ENCODE results near the gene PPM1B.

The PPM1B gene

DNA sequence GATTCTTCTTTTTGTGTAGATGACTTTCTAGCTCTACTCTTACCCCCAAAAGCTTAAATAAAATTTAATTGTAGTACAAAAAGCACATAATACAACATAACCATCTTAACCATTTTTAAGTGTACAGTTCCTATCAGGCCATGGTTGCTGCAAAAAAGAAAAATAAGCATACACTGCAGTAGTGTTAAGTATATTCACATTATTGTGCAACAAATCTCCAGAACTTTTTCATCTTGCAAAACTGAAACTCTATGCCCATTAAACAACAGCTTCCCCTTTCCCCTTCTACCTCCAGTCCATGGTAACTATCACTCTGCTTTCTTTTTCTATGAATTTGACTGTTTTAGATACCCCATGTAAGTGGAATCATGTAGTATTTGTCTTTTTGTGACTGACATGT is 18.1 kb downstream of the PPM1B start:
- Histone ChIP-seq H3K27ac (replicated peaks) (peak overlapping the region; percentile 50), H3K4me3 (replicated peaks; ENCODE audit: insufficient read depth, low read length) (no peak overlapping the region), H3K27me3 (ENCODE audit: insufficient read depth, poor library complexity, severe bottlenecking) (no peaks in the 10 kb centered on the region)
- DNase-seq (ENCODE audit: low read depth in 1 of 2, low spot score in 1 of 2) = peak in 1 of 2 experiments; percentile 34
- TF ChIP-seq, protein P1, sequence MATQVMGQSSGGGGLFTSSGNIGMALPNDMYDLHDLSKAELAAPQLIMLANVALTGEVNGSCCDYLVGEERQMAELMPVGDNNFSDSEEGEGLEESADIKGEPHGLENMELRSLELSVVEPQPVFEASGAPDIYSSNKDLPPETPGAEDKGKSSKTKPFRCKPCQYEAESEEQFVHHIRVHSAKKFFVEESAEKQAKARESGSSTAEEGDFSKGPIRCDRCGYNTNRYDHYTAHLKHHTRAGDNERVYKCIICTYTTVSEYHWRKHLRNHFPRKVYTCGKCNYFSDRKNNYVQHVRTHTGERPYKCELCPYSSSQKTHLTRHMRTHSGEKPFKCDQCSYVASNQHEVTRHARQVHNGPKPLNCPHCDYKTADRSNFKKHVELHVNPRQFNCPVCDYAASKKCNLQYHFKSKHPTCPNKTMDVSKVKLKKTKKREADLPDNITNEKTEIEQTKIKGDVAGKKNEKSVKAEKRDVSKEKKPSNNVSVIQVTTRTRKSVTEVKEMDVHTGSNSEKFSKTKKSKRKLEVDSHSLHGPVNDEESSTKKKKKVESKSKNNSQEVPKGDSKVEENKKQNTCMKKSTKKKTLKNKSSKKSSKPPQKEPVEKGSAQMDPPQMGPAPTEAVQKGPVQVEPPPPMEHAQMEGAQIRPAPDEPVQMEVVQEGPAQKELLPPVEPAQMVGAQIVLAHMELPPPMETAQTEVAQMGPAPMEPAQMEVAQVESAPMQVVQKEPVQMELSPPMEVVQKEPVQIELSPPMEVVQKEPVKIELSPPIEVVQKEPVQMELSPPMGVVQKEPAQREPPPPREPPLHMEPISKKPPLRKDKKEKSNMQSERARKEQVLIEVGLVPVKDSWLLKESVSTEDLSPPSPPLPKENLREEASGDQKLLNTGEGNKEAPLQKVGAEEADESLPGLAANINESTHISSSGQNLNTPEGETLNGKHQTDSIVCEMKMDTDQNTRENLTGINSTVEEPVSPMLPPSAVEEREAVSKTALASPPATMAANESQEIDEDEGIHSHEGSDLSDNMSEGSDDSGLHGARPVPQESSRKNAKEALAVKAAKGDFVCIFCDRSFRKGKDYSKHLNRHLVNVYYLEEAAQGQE (IDR thresholded peaks at IDR 0.05; ENCODE audit: insufficient replicate concordance, low read depth) = no peak
- peak; percentile 46; the same call in 1 of the 2 replicates for TF ChIP-seq SPI1 (IDR thresholded peaks at IDR 0.05; ENCODE audit: borderline replicate concordance, low read depth)

DNA sequence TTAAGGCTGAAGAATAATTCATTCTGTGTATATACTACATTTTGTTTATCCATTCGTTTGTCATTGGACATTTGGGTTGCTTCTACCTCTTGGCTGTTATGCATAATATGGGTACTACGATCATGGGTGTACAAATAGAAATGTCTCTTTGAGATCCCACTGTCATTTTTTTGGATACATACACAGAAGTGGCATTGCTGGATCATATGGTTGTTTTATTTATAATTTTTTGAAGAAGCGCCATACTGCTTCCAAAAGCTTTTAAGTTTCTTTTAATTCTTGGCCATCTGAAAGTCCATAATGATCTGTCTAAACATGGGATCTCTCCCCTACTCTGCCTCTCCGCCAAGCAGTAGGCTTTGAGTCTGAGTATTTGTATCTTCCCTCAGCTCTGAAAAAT is 18.6 kb downstream of the PPM1B start:
- Histone ChIP-seq H3K4me3 (replicated peaks; ENCODE audit: insufficient read depth, low read length) (no peak overlapping the region), H3K27ac (replicated peaks) (peak overlapping the region; percentile 50), H3K27me3 (ENCODE audit: insufficient read depth, poor library complexity, severe bottlenecking) (no peaks in the 10 kb centered on the region)
- TF ChIP-seq, protein P2, sequence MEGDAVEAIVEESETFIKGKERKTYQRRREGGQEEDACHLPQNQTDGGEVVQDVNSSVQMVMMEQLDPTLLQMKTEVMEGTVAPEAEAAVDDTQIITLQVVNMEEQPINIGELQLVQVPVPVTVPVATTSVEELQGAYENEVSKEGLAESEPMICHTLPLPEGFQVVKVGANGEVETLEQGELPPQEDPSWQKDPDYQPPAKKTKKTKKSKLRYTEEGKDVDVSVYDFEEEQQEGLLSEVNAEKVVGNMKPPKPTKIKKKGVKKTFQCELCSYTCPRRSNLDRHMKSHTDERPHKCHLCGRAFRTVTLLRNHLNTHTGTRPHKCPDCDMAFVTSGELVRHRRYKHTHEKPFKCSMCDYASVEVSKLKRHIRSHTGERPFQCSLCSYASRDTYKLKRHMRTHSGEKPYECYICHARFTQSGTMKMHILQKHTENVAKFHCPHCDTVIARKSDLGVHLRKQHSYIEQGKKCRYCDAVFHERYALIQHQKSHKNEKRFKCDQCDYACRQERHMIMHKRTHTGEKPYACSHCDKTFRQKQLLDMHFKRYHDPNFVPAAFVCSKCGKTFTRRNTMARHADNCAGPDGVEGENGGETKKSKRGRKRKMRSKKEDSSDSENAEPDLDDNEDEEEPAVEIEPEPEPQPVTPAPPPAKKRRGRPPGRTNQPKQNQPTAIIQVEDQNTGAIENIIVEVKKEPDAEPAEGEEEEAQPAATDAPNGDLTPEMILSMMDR (IDR thresholded peaks at IDR 0.05; ENCODE audit: insufficient read depth, low read length) = no peak
- no peak for TF ChIP-seq SPI1 (IDR thresholded peaks at IDR 0.05; ENCODE audit: borderline replicate concordance, low read depth)
- TF ChIP-seq POLR2AphosphoS5 (IDR thresholded peaks at IDR 0.05; ENCODE audit: low read depth) = no peak
- TF ChIP-seq, protein P1 (IDR thresholded peaks at IDR 0.05; ENCODE audit: insufficient replicate concordance, low read depth) = no peak
- TF ChIP-seq GABPA (IDR thresholded peaks at IDR 0.05; ENCODE audit: low read depth) = no peak
- DNase-seq (ENCODE audit: low read depth in 1 of 2, low spot score in 1 of 2) = no peak

DNA sequence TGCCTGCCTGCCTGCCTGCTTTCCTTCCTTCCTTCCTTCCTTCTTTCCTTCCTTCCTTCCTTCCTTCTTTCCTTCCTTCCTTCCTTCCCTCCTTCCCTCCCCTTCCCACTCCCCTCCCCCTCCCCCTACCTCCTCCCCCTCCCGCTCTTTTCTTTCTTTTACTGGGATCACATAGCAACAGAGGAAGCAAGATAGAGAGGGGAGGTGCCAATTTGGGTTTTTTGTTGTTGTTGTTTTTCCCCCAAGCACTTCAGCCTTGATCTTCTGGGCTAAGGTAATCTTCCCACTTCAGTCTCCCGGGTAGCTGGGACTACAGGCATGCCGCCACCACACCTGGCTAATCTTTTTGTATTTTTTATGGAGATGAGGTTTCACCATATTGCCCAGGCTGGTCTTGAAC is 20.0 kb downstream of the PPM1B start:
- Histone ChIP-seq H3K4me3 (replicated peaks; ENCODE audit: insufficient read depth, low read length) (no peak overlapping the region), H3K27me3 (ENCODE audit: insufficient read depth, poor library complexity, severe bottlenecking) (no peaks in the 10 kb centered on the region), H3K27ac (replicated peaks) (no peak overlapping the region)
- TF ChIP-seq, protein P1 (IDR thresholded peaks at IDR 0.05; ENCODE audit: insufficient replicate concordance, low read depth) = no peak
- TF ChIP-seq POLR2AphosphoS5 (IDR thresholded peaks at IDR 0.05; ENCODE audit: low read depth) (no peak), GABPA (IDR thresholded peaks at IDR 0.05; ENCODE audit: low read depth) (no peak), SPI1 (IDR thresholded peaks at IDR 0.05; ENCODE audit: borderline replicate concordance, low read depth) (no peak)
- TF ChIP-seq, protein P2 (IDR thresholded peaks at IDR 0.05; ENCODE audit: insufficient read depth, low read length) = no peak
- no peak for DNase-seq (ENCODE audit: low read depth in 1 of 2, low spot score in 1 of 2)
